NCI-H82 (cell line): ENCODE measurements around the gene DIAPH2.

Source experiments
- DNase-seq: peaks from one replicate; lab custom pipeline; 2025; lab: John Stamatoyannopoulos, UW

The DIAPH2 gene

DNA sequence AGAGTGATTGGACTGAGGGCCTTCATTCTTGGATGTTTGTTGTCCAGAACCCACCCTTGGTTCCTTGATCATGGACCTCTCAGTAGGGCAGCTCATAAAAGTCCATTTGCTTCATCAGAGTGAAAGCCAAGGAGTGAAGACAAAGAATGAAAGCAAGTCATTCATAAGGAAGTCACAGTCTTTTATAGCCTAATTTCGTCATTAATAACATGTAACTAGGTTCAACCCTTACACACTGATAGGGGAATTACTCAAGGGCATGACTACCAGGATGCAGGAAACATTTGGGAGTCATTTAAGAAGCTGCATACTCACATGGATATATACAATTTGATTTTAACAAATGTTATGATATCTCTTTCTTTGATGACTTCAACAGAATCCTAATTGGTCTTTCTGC lies 294.3 kb downstream of the DIAPH2 start:
- no peak for DNase-seq

DNA sequence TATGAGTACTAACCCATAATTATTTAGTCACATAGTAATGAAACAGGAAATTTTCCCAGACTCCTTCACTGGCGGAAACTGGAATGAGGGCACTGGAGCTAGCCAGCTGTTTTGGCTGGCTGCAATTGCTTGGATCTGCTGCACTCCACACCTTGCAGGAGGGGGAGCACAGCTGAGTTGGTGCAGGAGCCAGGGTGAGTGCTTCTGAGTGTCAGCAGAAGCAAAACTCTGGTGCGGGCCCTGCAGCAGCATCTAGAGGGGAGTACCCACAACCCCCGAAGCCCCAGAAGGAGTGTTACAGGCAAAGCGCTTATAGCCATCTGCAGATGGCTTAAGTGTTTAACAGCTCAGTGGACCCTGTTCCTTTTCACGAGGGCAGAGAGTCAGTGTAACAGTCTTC lies 295.1 kb downstream of the DIAPH2 start:
- peak; percentile 34 for DNase-seq

DNA sequence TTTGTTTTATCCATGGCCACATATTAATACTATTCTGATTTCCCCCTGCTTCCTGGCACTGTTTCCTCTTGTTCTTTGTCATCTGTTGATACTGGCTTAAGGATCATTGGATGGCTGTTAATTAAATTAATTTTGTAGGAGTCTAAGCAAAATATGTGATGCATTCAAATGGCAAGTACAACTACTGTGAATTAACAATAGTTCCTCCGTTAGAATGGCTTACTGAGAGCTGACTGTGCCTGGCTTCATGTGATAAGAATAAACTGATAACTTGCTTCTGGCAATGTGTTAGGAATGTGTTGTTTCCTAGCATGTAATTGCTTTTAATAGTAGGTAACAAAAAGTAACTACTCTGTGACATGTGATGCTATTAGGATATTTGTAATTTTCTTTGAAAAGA lies 297.5 kb downstream of the DIAPH2 start:
- DNase-seq, result no peak

DNA sequence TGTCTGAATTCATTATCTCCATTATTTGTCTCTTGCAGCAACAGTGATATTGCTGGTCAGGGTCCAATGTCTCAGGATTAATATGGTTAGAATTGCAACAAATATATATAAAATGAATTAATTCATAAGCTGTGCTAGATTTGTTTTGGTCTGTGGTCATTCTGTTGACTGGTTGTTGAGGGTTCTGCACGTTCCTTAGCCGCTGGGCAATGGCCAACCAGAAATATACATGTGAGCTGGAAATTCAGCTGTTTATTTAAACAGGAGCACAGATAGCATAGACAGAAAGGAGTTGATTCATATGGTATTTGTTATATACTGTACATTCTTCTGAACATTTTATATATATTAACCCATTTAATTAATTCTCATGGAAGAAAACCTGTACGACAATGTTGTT lies 299.9 kb downstream of the DIAPH2 start:
- DNase-seq, result no peak

DNA sequence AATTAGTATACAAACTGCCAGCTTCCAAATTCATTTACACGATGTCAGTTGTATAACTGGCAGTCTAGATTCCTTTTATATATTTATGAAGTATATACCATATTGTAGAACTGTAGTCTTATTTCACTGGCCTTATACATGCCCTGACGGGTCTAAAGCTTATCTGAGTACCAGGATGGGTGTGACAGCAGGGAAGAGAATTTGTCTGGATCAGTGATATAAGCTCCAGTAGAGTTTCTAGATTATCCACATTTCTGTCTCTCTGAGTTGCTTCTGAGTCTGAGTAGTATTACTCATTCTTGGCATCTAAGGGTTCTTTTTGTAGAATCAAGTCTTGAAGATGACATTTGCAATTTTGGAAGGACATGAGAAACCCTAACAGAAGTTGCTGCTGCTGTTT lies 300.4 kb downstream of the DIAPH2 start:
- peak; percentile 56 for DNase-seq

DNA sequence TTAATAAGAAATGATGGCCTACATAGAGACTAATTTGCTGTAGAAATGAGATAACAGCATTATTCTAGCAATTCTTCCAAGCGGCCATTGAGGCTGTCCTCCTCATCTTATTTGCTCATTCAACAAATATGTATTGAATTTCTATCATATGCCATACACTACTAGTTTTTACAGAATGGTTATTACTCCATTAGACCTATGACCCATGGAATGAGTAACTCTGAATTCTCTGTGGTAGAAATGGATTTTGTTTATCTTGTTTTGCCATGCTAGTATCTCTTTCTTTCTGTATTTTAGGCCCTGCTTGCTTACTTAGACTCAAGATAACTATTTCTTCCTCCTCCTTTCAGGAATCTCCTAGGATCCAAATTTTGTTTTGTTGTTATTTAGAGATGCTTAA lies 302.6 kb downstream of the DIAPH2 start:
- DNase-seq, result no peak

DNA sequence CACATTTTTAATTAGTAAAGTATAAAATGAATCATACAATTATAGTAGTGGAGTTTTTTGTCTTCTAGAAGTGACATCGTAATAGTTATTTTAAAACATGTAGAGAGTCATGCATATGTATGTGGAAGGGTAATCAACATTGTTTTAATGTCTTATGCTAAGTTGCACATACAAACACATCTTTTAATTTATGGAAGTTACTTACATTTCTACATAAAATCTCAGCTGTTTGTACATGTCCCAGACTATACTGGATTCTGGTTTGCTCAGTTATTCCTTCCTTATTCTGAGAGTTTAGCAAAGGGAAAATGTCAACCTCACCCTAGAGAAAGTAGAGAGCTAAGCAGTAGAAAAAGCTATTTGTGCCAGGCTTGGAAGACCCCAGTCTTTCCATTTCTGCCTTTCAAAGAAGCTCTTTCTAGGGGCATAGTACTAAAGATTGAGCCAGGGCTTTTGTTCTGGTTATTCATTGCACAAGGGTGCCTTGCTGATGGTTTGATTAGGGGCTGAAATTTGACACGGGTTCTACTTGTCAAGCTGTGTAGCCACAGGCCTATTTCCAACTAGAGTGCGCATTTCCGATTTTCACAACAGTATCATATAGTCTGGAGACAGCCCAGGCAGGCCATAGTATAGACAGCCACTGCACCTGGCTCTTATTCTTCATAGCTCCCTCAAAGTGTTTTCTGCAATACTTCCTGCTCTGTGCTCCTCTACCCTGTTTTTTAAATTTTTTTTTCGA lies 305.4 kb downstream of the DIAPH2 start:
- no peak for DNase-seq

DNA sequence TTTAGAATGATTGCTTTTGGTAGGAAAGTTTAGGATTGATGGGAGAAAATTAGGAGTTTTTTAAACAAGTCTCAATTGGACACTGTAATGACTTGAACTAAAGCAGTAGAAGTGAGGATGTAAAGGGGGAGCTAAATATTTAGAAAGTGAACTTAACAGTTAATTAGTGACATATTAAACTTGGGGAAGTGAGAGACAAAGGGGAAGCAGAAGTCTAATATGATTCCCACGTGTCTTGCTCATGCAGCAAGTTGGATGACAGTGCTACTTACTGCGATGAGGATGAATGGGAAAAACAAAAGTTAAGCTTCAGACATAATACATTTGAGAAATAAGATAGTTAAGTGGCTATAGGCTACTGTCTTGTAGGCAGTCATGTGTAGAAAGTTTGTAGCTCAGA lies 309.5 kb downstream of the DIAPH2 start:
- no peak for DNase-seq

DNA sequence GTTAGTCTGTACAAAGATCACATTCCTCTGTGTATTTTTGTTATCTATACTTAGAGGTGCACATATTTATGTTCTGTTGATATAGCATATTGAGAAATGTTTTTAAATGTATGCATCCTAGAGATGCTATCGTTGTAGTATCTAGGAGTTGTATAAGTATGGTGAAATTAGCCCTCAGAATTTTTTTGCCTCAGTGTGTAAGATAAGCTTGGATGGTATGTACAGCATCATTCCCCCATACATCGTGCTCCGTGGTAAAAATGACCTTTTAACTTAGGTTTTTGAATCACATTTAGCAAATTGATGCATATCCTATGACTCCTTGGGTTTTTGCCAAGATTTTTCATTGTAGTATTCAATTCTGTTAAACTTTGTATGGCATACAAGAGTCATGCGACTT lies 312.6 kb downstream of the DIAPH2 start:
- no peak for DNase-seq

DNA sequence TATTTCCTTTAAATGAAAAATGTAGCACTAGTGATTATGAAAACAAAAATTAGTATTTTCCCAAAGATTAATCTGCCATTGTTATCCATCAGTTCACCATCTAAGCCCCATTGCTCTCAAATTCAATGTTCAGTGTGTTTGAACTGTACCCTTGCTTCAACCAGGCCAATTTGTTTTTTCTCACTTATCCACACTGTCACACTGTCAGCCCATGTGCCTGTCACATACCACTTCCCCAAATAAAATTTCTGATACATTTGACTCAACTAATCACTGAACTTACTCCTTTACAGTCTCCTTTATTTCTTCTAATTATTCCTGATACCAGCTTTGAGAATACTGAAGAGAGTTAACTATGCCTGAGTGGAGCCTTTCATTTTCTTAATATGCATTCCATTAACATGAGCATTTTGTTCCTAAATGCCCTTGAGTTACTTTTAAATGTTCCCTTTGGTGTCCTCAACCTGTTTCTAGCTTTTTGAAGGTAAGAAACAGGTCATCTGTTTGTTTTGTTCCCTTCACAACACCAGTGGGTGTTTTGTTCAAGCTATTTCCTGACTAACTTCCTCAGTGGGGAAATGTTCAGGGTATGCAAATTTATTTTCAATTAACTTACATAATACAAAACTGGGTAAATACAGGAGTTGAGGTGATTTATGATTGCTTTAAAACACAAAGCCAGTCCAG lies 316.2 kb downstream of the DIAPH2 start:
- no peak for DNase-seq

DNA sequence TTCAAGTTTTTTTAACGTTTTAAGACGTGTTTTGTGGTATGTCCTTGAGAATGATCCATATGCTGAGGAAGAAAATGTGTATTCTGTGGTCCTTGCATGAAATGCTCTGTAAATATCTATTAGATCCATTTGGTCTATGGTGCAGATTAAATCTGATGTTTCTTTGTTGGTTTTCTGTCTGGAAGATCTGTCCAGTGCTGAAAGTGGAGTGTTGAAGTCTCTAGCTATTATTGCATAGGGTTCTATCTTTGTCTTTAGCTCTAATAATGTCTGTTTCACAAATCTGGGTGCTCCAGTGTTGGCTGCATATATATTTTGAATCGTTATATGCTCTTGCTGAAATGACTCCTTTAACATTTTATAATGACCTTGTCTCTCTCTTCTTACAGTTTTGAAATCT lies 321.5 kb downstream of the DIAPH2 start:
- DNase-seq, result no peak

DNA sequence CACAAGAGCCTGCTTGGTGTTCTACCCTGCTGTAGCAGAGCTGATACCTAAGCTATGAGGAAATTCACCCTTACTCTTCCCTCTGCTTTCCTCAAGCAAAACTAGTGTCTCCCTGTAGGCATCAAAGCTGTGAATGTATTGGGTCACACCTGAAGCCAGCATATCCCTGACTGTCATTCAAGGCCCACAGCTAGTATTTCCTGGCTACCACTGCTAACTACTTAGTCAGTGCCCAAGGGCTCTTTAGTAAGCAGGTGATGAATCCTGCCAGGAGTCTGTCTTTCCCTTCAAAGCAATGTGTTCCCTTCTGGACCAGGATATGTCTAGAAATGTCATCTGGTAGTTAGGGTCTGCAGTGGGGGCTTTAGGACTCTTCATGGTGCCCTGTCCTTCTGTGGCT lies 324.7 kb downstream of the DIAPH2 start:
- no peak for DNase-seq

DNA sequence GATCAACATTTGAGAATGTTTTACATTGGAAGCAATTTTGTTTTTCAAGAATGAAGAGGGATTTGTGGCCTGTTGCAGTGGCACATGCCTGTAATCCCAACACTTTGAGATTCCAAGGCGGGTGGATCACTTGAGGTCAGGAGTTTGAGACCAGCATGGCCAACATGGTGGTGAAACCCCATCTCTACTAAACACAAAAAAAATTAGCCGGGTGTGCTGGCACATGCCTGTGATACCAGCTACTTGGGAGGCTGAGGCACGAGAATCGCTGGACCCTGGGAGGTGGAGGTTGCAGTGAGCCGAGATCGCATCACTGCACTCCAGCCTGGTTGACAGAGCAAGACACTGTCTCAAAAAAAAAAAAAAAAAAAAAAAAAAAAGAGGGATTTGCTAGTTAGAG lies 326.9 kb downstream of the DIAPH2 start:
- DNase-seq, result no peak

DNA sequence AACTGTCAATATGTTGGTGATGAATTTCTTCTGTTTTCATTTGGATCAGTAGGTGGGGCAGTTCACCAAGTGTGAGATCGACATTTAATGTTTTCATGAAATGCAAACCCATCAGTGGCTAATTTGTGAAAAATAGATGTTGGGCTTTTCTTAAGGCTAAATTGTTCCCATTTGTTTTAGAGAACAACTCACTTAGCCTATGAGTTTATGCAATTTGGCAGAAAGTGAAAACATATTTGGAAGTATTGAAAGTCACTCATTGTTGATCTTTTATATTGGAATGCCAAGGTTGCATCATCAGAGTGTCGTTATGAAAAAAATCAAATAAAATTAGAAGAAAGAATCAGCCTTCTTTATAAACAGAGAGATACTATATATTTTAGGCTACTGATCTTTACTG lies 331.5 kb downstream of the DIAPH2 start:
- no peak for DNase-seq

DNA sequence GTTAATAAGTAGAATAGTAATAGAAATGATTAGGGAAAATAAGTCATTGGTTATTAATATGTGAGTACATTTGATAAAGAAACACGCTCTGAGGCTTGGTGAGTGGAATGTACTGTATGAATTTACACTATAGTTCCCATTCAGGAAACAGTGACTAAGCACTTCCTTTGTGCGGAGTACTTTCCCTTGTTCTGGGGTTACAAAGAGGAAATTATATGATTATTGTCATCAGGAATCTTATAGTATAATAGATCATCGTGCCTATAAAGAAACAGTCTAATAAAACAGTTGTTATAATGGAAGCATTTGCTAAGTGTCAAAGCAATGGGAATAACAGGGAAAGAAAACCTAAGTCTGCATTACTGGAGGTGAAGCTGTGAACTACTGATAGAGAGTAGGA lies 337.0 kb downstream of the DIAPH2 start:
- no peak for DNase-seq

DNA sequence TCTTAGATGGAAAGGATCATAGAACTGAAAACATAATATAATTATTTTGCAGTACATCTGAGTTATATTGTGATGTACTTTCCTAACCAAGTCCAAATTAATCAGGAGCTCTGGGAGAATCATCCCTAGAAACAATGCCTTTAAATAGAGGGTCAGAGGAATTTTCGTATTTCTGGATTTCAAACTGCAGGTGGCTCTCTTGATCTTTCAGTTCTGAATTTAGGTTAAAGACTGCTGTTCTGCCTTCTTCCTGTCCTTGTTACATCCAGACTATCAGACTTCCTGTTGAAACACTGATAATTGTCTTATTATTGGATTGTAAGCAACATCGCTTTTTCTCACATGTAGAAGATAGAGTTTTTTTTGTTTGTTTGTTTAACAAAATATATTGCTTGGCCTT lies 341.8 kb downstream of the DIAPH2 start:
- DNase-seq, result peak; percentile 11

DNA sequence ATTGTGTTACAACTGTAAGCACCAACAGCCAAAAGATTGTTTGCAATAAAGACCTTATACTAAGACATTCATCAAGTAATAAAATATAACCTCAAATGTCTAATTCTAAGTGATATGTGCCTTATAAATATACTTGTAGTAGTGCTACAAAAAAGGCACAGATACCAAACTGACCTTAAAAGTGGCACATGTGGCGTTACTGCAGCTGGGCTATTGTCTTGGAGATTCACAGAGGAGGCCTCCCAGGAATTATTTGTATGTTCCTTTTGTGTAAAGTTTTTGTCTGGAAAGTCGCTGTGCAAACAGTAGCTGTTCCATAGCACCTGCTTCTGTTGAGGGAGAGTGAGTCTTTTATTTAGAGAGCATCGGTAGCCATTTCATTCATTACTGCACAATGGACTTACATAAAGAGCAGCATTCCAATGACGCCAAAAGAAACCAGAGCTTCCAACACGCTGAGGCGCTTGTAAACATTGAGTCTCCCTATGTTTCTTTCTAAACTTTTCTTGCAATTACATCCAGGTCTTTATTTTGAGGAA lies 342.8 kb downstream of the DIAPH2 start:
- DNase-seq, result no peak

DNA sequence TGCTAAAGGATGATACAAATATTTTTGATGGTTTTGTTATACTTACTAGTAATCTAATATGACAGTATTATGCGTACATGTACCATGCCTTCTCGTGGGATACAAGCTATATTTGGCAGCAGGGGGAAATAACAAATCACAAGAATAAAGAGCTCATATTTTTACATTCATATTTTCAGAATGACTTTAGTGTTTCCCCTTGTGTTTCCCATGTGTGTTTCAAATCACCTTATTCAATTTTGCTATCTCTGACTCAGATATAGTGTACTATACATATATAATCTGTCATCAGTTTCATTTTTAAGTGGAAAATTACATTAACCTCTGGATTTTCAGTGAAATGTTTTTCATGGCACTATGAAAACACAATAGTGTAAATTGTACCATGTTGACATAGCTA lies 345.8 kb downstream of the DIAPH2 start:
- no peak for DNase-seq

DNA sequence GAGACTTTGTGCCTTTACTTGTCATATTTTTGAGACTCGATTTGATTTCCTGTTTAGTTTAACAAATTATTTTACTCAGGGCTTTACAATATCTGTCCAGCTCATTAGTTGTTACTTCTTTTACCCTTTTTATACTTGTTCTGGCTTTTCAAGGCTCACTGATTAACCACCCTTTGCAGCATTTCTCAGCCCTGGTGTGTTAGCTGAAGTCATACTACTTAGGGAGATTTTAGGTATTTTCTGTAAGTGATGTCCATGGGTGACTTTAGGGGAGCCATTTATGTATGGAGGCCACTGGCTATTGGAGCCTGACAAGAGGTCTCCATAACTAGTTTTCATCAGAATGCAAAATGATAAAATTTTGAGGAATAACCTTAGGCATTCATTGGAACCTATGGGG lies 346.3 kb downstream of the DIAPH2 start:
- DNase-seq, result no peak

DNA sequence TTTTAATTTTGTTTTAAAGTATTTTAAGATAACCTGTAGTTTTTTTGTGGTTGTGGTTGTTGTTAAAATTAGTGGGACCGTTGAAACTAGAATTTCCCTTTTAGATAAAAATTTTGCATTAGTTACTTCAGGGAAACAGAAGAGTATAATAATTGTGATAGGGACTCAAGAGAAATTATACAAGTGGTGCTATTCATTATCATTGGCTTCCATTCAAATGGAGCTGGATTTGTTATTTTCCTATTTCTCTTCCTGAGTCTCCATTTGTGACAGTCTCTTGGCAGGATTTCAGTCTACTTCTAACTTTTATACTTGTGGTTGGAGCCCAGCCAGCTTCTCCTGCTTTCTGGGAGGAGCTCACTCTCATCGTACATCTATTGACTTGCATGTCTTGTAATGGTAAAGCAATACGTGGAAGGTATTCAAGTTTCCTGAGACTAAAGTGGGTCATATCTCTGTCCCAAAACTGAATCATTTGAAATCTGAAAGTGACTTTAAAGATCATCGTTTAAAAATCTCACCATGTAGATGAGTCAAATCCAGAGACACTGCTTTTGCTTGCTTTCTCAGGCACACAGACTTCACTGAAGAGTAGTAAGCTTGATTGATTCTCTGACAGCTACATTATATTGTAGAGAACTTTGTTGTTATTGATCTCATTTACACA lies 354.9 kb downstream of the DIAPH2 start:
- DNase-seq, result no peak

DNA sequence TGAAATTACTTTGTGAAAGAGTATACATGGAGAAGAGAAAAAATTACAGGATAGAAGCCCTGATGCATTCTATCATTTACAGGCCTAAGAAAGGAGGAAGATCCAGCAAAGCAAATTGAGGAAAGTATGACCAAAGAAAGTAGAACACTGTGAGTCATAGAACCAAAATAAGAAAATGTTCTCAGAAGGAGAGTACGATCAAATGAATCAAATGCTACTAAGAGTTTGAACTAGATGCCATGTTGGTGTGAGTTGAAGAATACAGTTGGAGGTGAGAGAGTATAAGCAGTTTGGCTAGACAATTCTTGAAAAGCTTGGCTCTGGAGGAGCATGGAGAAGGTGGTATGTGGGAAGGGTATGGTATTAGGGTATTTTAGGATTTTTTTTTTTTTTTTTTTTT lies 360.8 kb downstream of the DIAPH2 start:
- no peak for DNase-seq

DNA sequence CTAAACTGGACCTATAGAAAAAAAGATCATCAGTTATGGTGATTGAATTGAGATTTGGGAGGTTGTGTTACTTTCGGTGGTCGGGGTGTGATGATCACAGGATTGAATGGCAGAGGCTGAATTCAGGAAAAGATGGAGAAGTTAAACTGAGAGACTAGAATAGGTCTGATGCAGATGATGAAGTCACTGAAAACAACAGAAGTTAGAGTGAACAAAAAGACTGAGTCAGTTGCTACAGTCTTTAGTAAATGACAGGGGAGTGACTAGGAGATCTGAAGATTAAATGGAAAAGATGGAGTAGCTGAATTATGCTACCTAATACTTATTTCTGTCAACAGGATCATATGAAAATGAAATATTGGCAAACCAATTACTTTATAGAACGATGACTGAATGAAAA lies 362.2 kb downstream of the DIAPH2 start:
- DNase-seq, result no peak

DNA sequence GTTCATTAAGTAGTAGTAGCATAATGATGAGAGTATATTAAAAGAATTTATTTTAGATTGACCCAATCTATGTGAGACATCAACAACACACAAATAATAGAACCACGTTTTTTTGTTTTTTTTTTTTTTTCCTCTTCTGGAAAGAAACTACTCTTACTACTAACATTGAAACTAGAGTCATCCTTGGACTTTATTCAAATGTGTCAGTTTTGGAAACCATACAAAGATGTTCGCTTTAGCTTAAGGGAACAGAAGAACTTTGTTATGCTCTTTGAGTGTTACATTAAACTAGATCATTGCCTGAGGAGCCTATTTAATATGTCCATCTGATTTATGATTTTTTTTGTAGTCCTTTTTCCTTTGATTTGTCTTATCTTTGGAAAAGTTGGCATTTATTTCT lies 365.8 kb downstream of the DIAPH2 start:
- no peak for DNase-seq
